Right atrium auricular region (tissue), 2 donors: ENCODE data around the gene GDE1. TPM values are rescaled to one million over a fixed set of nuclear protein-coding genes. Genes with fewer than 3 reads are reported as not detected.

Experiments
- DNase-seq: peaks from one replicate; pipeline ENCODE4 v3.0.0-alpha.2; 2019; ENCODE audit warnings: low spot score
- H3K27ac ChIP-seq, 2 donors: fragments of 200-600 bp; sonication (generic); 1 replicate in 1 of 2; 2 replicates in 1 of 2; pipeline ENCODE4 v1.5.1; 2016 to 2019
- H3K27me3 ChIP-seq, 2 donors: fragments of 200-600 bp; sonication (generic); one replicate each; pipeline versions ENCODE4 v1.5.1 to v1.6.0; 2017 to 2019
- H3K36me3 ChIP-seq: fragments of 200-600 bp; sonication (generic); one replicate; pipeline ENCODE4 v1.5.1; 2016
- H3K4me1 ChIP-seq, 2 donors: fragments of 200-600 bp; sonication (generic); one replicate each; pipeline versions ENCODE4 v1.5.1 to v1.6.0; 2017 to 2019
- H3K4me3 ChIP-seq, 2 donors: fragments of 200-600 bp; sonication (generic); 1 replicate in 1 of 2; 2 replicates in 1 of 2; pipeline ENCODE4 v1.5.1; 2017 to 2019; ENCODE audit warnings: mild to moderate bottlenecking in 1 of 2, moderate library complexity in 1 of 2
- H3K9me3 ChIP-seq, 2 donors: fragments of 200-600 bp; sonication (generic); one replicate each; pipeline ENCODE4 v1.5.1; 2019
- total RNA-seq, 2 donors: library from RNA; depleted of rRNA; stranded (reverse); fragments of >200 nt; gene quantifications; one replicate each; pipeline ENCODE4 v1.1.0, GENCODE V29; 2016
- TF ChIP-seq, protein P1 (sequence below), 2 donors: fragments of 200-600 bp; sonication (generic); IDR thresholded peaks; one replicate each; pipeline ENCODE4 v1.5.1; 2019; ENCODE audit warnings: antibody characterized with exemption in 2 of 2

Gene GDE1
- total RNA-seq, 2 donors from 2014 or later, result 68.7 to 89.9 TPM

DNA sequence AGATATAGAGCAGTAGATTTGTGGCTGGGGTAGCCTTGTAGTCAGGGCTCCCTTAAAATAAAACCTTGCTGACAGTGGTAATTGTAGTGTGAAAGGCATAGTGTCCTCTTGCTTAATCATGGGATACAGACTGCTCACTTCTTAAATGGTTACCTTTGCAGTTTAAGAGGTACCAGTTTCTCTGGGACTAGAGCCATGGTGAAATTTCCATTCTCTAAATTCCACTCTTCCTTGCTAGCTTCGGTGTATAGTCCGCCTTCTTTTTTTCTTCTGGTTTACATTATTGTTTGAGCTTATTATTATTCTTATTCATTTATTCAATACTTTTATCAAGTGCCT is 3.5 kb upstream of the GDE1 start:
- Histone ChIP-seq H3K27me3 (no peaks in the 10 kb centered on the region), H3K27ac (no peak overlapping the region), H3K36me3 (peaks cover 10% of the 10 kb centered on the region), H3K4me3 (peak overlapping the region in 1 of 2 donors; percentile 98), H3K4me1 (peaks cover 0 to 28% of the 10 kb centered on the region in 2 donors), H3K9me3 (no peaks in the 10 kb centered on the region)
- DNase-seq, result no peak
- TF ChIP-seq, protein P1, sequence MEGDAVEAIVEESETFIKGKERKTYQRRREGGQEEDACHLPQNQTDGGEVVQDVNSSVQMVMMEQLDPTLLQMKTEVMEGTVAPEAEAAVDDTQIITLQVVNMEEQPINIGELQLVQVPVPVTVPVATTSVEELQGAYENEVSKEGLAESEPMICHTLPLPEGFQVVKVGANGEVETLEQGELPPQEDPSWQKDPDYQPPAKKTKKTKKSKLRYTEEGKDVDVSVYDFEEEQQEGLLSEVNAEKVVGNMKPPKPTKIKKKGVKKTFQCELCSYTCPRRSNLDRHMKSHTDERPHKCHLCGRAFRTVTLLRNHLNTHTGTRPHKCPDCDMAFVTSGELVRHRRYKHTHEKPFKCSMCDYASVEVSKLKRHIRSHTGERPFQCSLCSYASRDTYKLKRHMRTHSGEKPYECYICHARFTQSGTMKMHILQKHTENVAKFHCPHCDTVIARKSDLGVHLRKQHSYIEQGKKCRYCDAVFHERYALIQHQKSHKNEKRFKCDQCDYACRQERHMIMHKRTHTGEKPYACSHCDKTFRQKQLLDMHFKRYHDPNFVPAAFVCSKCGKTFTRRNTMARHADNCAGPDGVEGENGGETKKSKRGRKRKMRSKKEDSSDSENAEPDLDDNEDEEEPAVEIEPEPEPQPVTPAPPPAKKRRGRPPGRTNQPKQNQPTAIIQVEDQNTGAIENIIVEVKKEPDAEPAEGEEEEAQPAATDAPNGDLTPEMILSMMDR (IDR thresholded peaks at IDR 0.05), result no peak

DNA sequence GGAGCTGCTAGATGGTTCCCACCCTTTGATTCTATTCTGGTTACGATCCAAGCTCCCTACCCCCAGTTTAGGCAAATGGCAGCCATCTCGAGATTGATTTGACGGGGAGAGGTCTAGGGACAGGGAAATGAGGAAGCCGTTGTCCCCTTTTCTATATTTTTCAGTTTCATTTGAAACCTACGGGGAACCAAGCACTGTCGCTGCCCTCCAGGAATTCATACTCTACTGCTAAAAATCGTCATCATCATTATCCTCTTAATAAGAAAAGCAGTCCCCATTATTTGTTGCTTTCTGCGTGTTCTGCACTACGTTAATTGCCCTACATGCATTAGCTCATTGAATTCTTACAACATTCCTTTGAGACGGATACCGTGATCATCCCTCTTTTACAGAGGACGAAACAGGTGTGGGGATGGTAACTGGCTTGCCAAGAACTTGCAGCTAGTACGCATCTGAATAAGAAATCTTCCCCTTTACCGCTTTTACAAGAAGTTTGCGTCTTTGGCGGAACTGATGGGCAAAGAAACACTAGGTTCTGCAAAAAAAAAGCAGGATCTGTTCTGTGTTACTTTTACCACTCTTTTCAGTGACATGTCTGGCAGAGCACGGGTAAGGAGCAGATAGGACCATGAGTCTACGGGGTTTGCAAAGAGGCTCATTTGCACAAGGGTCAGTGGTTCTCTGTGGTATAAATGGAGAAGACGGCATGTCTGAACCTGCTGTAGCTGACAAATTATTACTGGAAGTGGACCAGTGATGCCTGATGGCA is 2.9 kb upstream of the GDE1 start:
- TF ChIP-seq, protein P1 (IDR thresholded peaks at IDR 0.05), result no peak
- H3K27me3 ChIP-seq, result no peaks in the 10 kb centered on the region
- peaks cover 10% of the 10 kb centered on the region for H3K36me3 ChIP-seq
- H3K27ac ChIP-seq, result peak overlapping the region; percentile 52 to 79
- H3K4me1 ChIP-seq, result peaks cover 0 to 33% of the 10 kb centered on the region in 2 donors
- no peak for DNase-seq
- peak overlapping the region; percentile 97 to 98 for H3K4me3 ChIP-seq
- H3K9me3 ChIP-seq, result no peaks in the 10 kb centered on the region

DNA sequence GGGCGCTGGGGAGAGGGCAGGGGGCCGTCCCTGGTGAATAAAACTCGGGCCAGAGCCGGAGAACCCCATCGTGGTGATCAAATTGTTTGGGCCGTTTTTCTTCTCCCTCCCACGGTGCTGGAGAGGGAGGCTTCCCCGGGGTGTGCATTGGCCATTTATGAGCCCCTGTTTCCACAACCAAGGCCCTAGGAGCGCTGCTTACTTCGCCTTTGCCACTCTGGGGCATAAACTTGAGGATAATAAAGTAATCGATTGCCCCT is 2.4 kb upstream of the GDE1 start:
- no peaks in the 10 kb centered on the region for H3K27me3 ChIP-seq
- peaks cover 0 to 37% of the 10 kb centered on the region in 2 donors for H3K4me1 ChIP-seq
- peak overlapping the region; percentile 97 to 98 for H3K4me3 ChIP-seq
- H3K36me3 ChIP-seq, result peaks cover 10% of the 10 kb centered on the region
- TF ChIP-seq, protein P1 (IDR thresholded peaks at IDR 0.05), result no peak
- H3K27ac ChIP-seq, result peak overlapping the region; percentile 52 to 79
- no peaks in the 10 kb centered on the region for H3K9me3 ChIP-seq
- DNase-seq, result no peak

DNA sequence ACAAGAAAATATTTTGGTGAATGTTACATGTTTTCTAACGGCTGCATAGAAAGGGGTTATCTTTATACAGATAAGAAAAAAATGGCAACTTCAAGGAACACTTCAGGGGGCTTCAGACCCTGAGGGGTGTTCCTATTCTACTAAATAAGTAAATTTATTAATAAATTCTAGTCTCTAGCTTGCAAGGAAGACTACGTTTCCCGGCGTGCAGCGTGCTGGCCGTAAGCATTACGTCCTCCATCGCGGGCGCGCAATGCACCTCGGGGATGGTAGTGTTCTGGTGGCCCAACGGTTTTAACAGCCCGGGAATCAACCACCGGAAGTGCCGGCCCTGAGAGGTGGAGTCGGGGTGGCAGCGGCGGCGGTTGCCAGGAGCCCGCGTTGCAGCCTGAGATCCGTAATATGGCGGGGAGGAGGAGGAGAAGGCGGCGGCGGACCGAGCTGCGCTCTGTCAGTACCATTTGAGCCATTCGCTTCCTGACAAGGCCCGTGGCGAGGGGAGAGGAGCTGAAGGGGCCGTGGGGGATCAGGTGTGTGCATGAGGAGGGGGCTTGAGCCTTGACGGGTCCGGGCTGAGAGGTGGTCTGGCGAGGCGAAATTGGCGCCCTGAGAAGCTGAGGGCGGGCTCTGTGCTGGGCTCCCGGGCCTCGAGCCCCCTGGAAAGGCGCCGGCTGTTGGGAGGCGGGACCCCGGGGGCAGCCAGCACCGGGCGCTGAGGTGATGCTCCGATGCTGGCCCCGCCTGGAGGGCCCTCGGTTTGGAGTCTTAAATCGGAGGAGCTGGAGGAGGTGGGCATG is 1.9 kb upstream of the GDE1 start, which contains the start of gene CCP110:
TSS of gene CCP110 (plus strand) at position 384 of the 797 bp plus-strand sequence. CDS start 3,940 bp downstream, outside the sequence.
- DNase-seq, result peak; percentile 98
- Histone ChIP-seq H3K27me3 (no peaks in the 10 kb centered on the region), H3K27ac (peak within 1 kb of the TSS; percentile 52 to 79), H3K4me1 (peaks cover 0 to 40% of the 10 kb centered on the region in 2 donors), H3K4me3 (peak within 1 kb of the TSS; percentile 97 to 98), H3K36me3 (peaks cover 6% of the 10 kb centered on the region), H3K9me3 (no peaks in the 10 kb centered on the region)
- TF ChIP-seq, protein P1 (IDR thresholded peaks at IDR 0.05), result no peak

DNA sequence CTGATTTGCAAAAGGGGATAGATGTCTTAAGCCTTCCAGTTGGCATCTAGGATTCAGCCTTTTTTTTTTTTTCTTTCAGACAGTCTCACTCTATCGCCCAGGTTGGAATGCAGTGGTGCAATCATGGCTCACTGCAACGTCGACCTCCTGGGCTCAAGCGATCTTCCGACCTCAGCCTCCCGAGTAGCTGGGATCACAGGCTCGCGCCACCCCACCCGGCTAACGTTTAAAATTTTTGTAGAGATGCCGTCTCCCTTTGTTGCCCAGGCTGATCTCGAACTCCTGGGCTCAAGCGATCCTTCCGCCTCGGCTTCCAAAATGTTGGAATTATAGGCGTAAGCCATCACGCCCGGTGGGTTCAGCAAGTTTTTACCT is 1.3 kb upstream of the GDE1 start:
- no peak overlapping the region for H3K27ac ChIP-seq
- H3K27me3 ChIP-seq, result no peaks in the 10 kb centered on the region
- no peak overlapping the region for H3K4me3 ChIP-seq
- peaks cover under 1% of the 10 kb centered on the region for H3K36me3 ChIP-seq
- H3K9me3 ChIP-seq, result no peaks in the 10 kb centered on the region
- peaks cover 0 to 40% of the 10 kb centered on the region in 2 donors for H3K4me1 ChIP-seq
- DNase-seq, result no peak
- TF ChIP-seq, protein P1 (IDR thresholded peaks at IDR 0.05), result no peak
